IMR-90 (cell line): ENCODE results near the gene RESF1. TPM values are rescaled to one million over a fixed set of nuclear protein-coding genes. Genes with fewer than 3 reads are reported as not detected.

Experiments used
- ATAC-seq: fragments of 200-7000 bp; cut with Tn5 transposase; 2 replicates; pipeline ENCODE4 v1.9.1; 2020; ENCODE audit warnings: low read depth, mild to moderate bottlenecking, moderate library complexity
- BruUV-seq: library from RNA; stranded (reverse); fragments of 400-500 nt; replicated peaks from 2 replicates; lab custom pipeline; 2021; lab: Mats Ljungman, UMichigan
- CTCF ChIA-PET: fragments of 300-600 bp; formaldehyde crosslinking; extraction: SDS; loops from one replicate; lab custom pipeline; 2021; ENCODE audit warnings: antibody characterized with exemption; lab: Yijun Ruan, JAX
- POLR2A ChIA-PET: fragments of 300-600 bp; sonication (Branson Sonifier 250); formaldehyde crosslinking; loops from one replicate; lab custom pipeline; 2022; ENCODE audit warnings: antibody characterized with exemption; ENCODE audit not compliant: unreplicated experiment; lab: Charles Lee
- DNase-seq: peaks from one replicate; pipeline ENCODE4 v3.0.0; 2013
- H2AFZ ChIP-seq: replicated peaks from 2 replicates; pipeline ENCODE3; 2013; ENCODE audit warnings: low read length, mild to moderate bottlenecking; ENCODE audit not compliant: poor library complexity
- H2AK5ac ChIP-seq: 2 replicates; pipeline ENCODE4 v1.6.1; 2013; ENCODE audit warnings: low read depth, low read length, inconsistent platforms
- H2AK9ac ChIP-seq: replicated peaks from 2 replicates; pipeline ENCODE3; 2013; ENCODE audit warnings: mild to moderate bottlenecking, low read depth, low read length, moderate library complexity; ENCODE audit not compliant: poor library complexity
- H2BK120ac ChIP-seq: 2 replicates; pipeline ENCODE4 v1.6.1; 2013; ENCODE audit warnings: low read depth, low read length, inconsistent platforms
- H2BK15ac ChIP-seq: 3 replicates; pipeline ENCODE4 v1.6.1; 2013; ENCODE audit warnings: low read depth, low read length, inconsistent platforms
- H2BK20ac ChIP-seq: 2 replicates; pipeline ENCODE4 v1.6.1; 2013; ENCODE audit warnings: low read depth, mild to moderate bottlenecking, inconsistent platforms, low read length, moderate library complexity
- H2BK5ac ChIP-seq: 2 replicates; pipeline ENCODE4 v1.6.1; 2013; ENCODE audit warnings: mild to moderate bottlenecking, low read depth, low read length, inconsistent platforms; ENCODE audit not compliant: poor library complexity, severe bottlenecking
- H3K14ac ChIP-seq: replicated peaks from 2 replicates; pipeline ENCODE4 v1.6.1; 2013; ENCODE audit warnings: low read depth, low read length, inconsistent platforms
- H3K18ac ChIP-seq: 2 replicates; pipeline ENCODE4 v1.6.1; 2013; ENCODE audit warnings: low read depth, low read length, control low read depth
- H3K23ac ChIP-seq: 2 replicates; pipeline ENCODE4 v1.6.1; 2013; ENCODE audit warnings: low read depth, low read length, inconsistent platforms
- H3K27ac ChIP-seq: 2 replicates; pipeline ENCODE4 v1.5.1; 2013; ENCODE audit warnings: mild to moderate bottlenecking, control low read depth, low read length; ENCODE audit not compliant: insufficient read depth
- H3K27me3 ChIP-seq: 2 replicates; pipeline ENCODE4 v1.6.1; 2013; ENCODE audit warnings: low read length; ENCODE audit not compliant: control insufficient read depth, insufficient read depth
- H3K36me3 ChIP-seq: 2 replicates; pipeline ENCODE4 v1.6.1; 2013; ENCODE audit warnings: low read length, mixed read lengths; ENCODE audit not compliant: control insufficient read depth, insufficient read depth
- H3K4ac ChIP-seq: 2 replicates; pipeline ENCODE4 v1.6.1; 2013; ENCODE audit warnings: low read depth, low read length, inconsistent platforms
- H3K4me1 ChIP-seq: 2 replicates; pipeline ENCODE4 v1.6.1; 2013; ENCODE audit warnings: low read length, mixed read lengths; ENCODE audit not compliant: control insufficient read depth, insufficient read depth
- H3K4me2 ChIP-seq: 2 replicates; pipeline ENCODE4 v1.6.1; 2013; ENCODE audit warnings: low read depth, mild to moderate bottlenecking, control low read depth, low read length, moderate library complexity
- H3K4me3 ChIP-seq: 2 replicates; pipeline ENCODE4 v1.5.1; 2013; ENCODE audit warnings: low read depth, mild to moderate bottlenecking, control low read depth, low read length, moderate library complexity; ENCODE audit not compliant: insufficient read depth
- H3K56ac ChIP-seq: 2 replicates; pipeline ENCODE4 v1.6.1; 2013; ENCODE audit warnings: low read length, inconsistent platforms; ENCODE audit not compliant: insufficient read depth; ENCODE audit errors: extremely low read depth
- H3K79me1 ChIP-seq, 2 experiments: 2 replicates each; pipeline ENCODE4 v1.6.1; 2013; ENCODE audit warnings: low read length in 2 of 2, inconsistent platforms in 1 of 2, low read depth in 1 of 2
- H3K9ac ChIP-seq: 2 replicates; pipeline ENCODE4 v1.6.1; 2013; ENCODE audit warnings: low read depth, low read length, control low read depth
- H3K9me1 ChIP-seq: 2 replicates; pipeline ENCODE4 v1.6.1; 2013; ENCODE audit warnings: low read length, inconsistent platforms; ENCODE audit not compliant: insufficient read depth
- H3K9me3 ChIP-seq: 2 replicates; pipeline ENCODE4 v1.6.1; 2013; ENCODE audit warnings: low read length; ENCODE audit not compliant: control insufficient read depth, insufficient read depth
- H4K20me1 ChIP-seq: 2 replicates; pipeline ENCODE4 v1.6.1; 2013; ENCODE audit warnings: low read length, inconsistent platforms; ENCODE audit not compliant: insufficient read depth
- H4K5ac ChIP-seq: 2 replicates; pipeline ENCODE4 v1.6.1; 2013; ENCODE audit warnings: mild to moderate bottlenecking, low read depth, low read length, control low read depth
- H4K8ac ChIP-seq, 2 experiments: 2 replicates each; pipeline ENCODE4 v1.6.1; 2013; ENCODE audit warnings: low read depth in 2 of 2, low read length in 2 of 2, control low read depth in 1 of 2, inconsistent platforms in 1 of 2
- H4K91ac ChIP-seq: 2 replicates; pipeline ENCODE4 v1.6.1; 2013; ENCODE audit warnings: low read depth, low read length, inconsistent platforms; ENCODE audit not compliant: insufficient read depth
- FOS ChIP-seq: fragments of 150-350 bp; IDR thresholded peaks from 2 replicates; pipeline ENCODE4 v1.6.1; 2016; ENCODE audit warnings: low read depth, low read length
- MAZ ChIP-seq: IDR thresholded peaks from 2 replicates; pipeline ENCODE4 v1.6.1; 2012; ENCODE audit warnings: low read depth, mild to moderate bottlenecking, low read length, improper control_type of control experiment, moderate library complexity, borderline replicate concordance
- NFE2L2 ChIP-seq: fragments of 150-350 bp; IDR thresholded peaks from 2 replicates; pipeline ENCODE4 v1.6.1; 2016; ENCODE audit warnings: low read depth, mild to moderate bottlenecking, low read length
- POLR2A ChIP-seq: IDR thresholded peaks from 2 replicates; pipeline ENCODE4 v1.6.1; 2012; ENCODE audit warnings: mild to moderate bottlenecking, low read depth, low read length
- RAD21 ChIP-seq: IDR thresholded peaks from 2 replicates; pipeline ENCODE4 v1.6.1; 2012; ENCODE audit warnings: low read length, improper control_type of control experiment
- RCOR1 ChIP-seq: IDR thresholded peaks from 2 replicates; pipeline ENCODE4 v1.6.1; 2012; ENCODE audit warnings: mild to moderate bottlenecking, low read length, improper control_type of control experiment; ENCODE audit not compliant: insufficient replicate concordance
- RFX5 ChIP-seq: IDR thresholded peaks from 2 replicates; pipeline ENCODE4 v1.8.0; 2012; ENCODE audit warnings: low read depth, mild to moderate bottlenecking, low read length, moderate library complexity
- USF2 ChIP-seq: fragments of 150-350 bp; IDR thresholded peaks from 2 replicates; pipeline ENCODE4 v1.6.1; 2017; ENCODE audit warnings: mild to moderate bottlenecking, antibody characterized with exemption, low read length, low read depth
- WGBS, 2 experiments: methylation state at CpG; one replicate each; pipeline versions ENCODE4 v1.1.5 to v1.1.7; 2013; ENCODE audit warnings: missing lambda C conversion rate in 2 of 2; ENCODE audit not compliant: insufficient read length in 1 of 2; ENCODE audit errors: extremely low coverage in 2 of 2; 5-methylcytosine and 5-hydroxymethylcytosine counted together
- dilution Hi-C: fragments of 300-500 bp; cut with HindIII; formaldehyde crosslinking; loops from one replicate; pipeline ENCODE4 v1.14.3; 2018; ENCODE audit warnings: low sequenced_read_pairs; ENCODE audit not compliant: unreplicated experiment
- in situ Hi-C: fragments of 300-500 bp; cut with MboI; formaldehyde crosslinking; loops from 3 replicates; pipeline ENCODE4 v1.14.3; 2019; ENCODE audit warnings: low sequenced_read_pairs, inconsistent platforms, mixed read lengths
- intact Hi-C: fragments of 100-400 bp; cut with micrococcal nuclease; formaldehyde crosslinking; loops from 2 replicates; pipeline ENCODE4 v1.10.0; 2022
- polyA plus RNA-seq, 3 experiments: library from polyadenylated mRNA; depleted of rRNA; stranded (reverse); fragments of >200 nt; gene quantifications; 2 replicates each; pipeline ENCODE4 v1.2.3, GENCODE V29; 2012; ENCODE audit warnings: low replicate concordance in 1 of 3
- total RNA-seq: library from RNA; depleted of rRNA; stranded (reverse); fragments of >200 nt; gene quantifications from 2 replicates; pipeline ENCODE4 v1.2.3, GENCODE V29; 2012

RESF1 gene
- total and polyA plus RNA-seq, 2 of the 4 experiments (the other 2 are of a cell fraction), result 5.0 to 7.3 TPM

GRCh38 chr12:31973818-31974217, 14.6 kb downstream of the RESF1 start:
- no peak overlapping the region for H3K18ac ChIP-seq
- no peak for ATAC-seq
- no peaks in the 10 kb centered on the region for H3K9me3 ChIP-seq
- no CpG with 5 or more reads among the region's 5 CpGs for WGBS, 2 experiments
- H3K56ac ChIP-seq, result no peak overlapping the region
- no peak overlapping the region for H4K5ac ChIP-seq
- in situ Hi-C loops, result loop anchor here (25.0 kb wide), 1 partner anchor 287 kb away; no protein-coding TSS in a partner anchor
- no peak overlapping the region for H3K4me2 ChIP-seq
- no peak overlapping the region for H3K4me3 ChIP-seq
- no peak overlapping the region for H3K23ac ChIP-seq
- TF ChIP-seq RAD21 (no peak), NFE2L2 (no peak), MAZ (no peak), RFX5 (no peak), FOS (no peak), USF2 (no peak), POLR2A (no peak), RCOR1 (no peak)
- no peak overlapping the region for H2BK5ac ChIP-seq
- H3K9me1 ChIP-seq, result no peaks in the 10 kb centered on the region; the same call in 1 of the 2 replicates
- no peaks in the 10 kb centered on the region for H3K4me1 ChIP-seq
- H4K91ac ChIP-seq, result no peak overlapping the region
- H2AK5ac ChIP-seq, result no peak overlapping the region
- H2BK15ac ChIP-seq, result no peak overlapping the region
- H3K79me1 ChIP-seq, result peaks cover 12 to 16% of the 10 kb centered on the region in 2 experiments; a peak in 3 of 4 replicates
- no peak for DNase-seq
- no peak overlapping the region for H3K4ac ChIP-seq
- ChIA-PET POLR2A (no interaction called here), CTCF (no interaction called here)
- no peak overlapping the region for H3K14ac ChIP-seq
- no peak overlapping the region for H4K8ac ChIP-seq
- H2BK120ac ChIP-seq, result no peak overlapping the region
- no peak overlapping the region for H3K27ac ChIP-seq
- H3K27me3 ChIP-seq, result no peaks in the 10 kb centered on the region
- H4K20me1 ChIP-seq, result no peaks in the 10 kb centered on the region
- no peak overlapping the region for H3K9ac ChIP-seq
- H2BK20ac ChIP-seq, result no peak overlapping the region
- no peak overlapping the region for H2AK9ac ChIP-seq
- intact Hi-C loops, result no loop called here
- no TSS peak for BruUV-seq
- H3K36me3 ChIP-seq, result peaks cover 12% of the 10 kb centered on the region; the same call in 1 of the 2 replicates
- dilution Hi-C loops, result no loop called here
- H2AFZ ChIP-seq, result no peak overlapping the region
